Thoracic aorta (tissue), 2 donors: ENCODE measurements around the gene BBOX1. TPM values are rescaled to one million over a fixed set of nuclear protein-coding genes. Genes with fewer than 3 reads are reported as not detected.

Experiments used
- ATAC-seq: fragments of 150-250 bp; one replicate; pipeline ENCODE4 v1.8.0; 2017; ENCODE audit warnings: low read depth; ENCODE audit not compliant: insufficient number of reproducible peaks, low FRiP score
- DNase-seq: peaks from one replicate; pipeline ENCODE4 v3.0.0-alpha.2; 2020; ENCODE audit warnings: low spot score
- H3K27ac ChIP-seq, 2 donors: fragments of 200-600 bp; sonication (generic); 1 replicate in 1 of 2; 2 replicates in 1 of 2; pipeline ENCODE4 v1.5.1; 2016; ENCODE audit warnings: mild to moderate bottlenecking in 2 of 2, moderate library complexity in 2 of 2
- H3K27me3 ChIP-seq: fragments of 200-600 bp; sonication (generic); replicated peaks from 2 replicates; pipeline ENCODE4 v1.6.0; 2016; ENCODE audit warnings: mild to moderate bottlenecking; ENCODE audit not compliant: insufficient read depth
- H3K36me3 ChIP-seq: fragments of 200-600 bp; sonication (generic); one replicate; pipeline ENCODE4 v1.5.1; 2016
- H3K4me1 ChIP-seq, 2 donors: fragments of 200-600 bp; sonication (generic); 1 replicate in 1 of 2; 2 replicates in 1 of 2; pipeline versions ENCODE4 v1.5.1 to v1.6.0; 2016; ENCODE audit warnings: low read depth in 2 of 2, mild to moderate bottlenecking in 1 of 2; ENCODE audit not compliant: control insufficient read depth in 1 of 2
- H3K4me3 ChIP-seq: fragments of 200-600 bp; sonication (generic); 2 replicates; pipeline ENCODE4 v1.5.1; 2016; ENCODE audit warnings: mild to moderate bottlenecking
- H3K9me3 ChIP-seq: fragments of 200-600 bp; sonication (generic); 2 replicates; pipeline ENCODE4 v1.5.1; 2016
- total RNA-seq, 2 donors: library from RNA; depleted of rRNA; stranded (reverse); fragments of >200 nt; gene quantifications; one replicate each; pipeline versions ENCODE4 v1.1.0 to v1.2.3, GENCODE V29; 2016
- TF ChIP-seq, protein P1 (sequence below): fragments of 200-600 bp; sonication (generic); IDR thresholded peaks from one replicate; pipeline ENCODE4 v1.5.1; 2019; ENCODE audit warnings: antibody characterized with exemption

Gene BBOX1
- total RNA-seq, 2 donors from 2014 or later: not detected

DNA sequence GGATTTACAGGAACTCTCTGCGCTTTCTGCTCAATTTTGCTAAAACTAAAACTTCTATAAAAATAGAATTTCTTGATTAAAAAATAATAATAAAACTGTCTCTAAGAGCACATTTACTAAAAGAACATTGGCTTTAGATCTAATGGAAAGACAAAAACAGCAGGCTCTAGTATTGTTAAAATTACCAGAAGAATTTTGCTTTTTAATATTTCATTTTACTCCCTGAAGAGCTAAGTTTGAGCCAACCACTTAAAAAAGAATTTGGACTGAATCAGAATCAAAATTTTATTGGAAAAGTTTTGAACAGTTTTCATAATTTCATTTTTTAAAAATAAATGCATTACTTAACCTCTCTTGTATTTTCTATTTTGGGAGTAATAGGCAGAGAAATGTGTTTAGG, 107.3 kb downstream of the BBOX1 start:
- DNase-seq (no peak), ATAC-seq (no peak)
- TF ChIP-seq, protein P1, sequence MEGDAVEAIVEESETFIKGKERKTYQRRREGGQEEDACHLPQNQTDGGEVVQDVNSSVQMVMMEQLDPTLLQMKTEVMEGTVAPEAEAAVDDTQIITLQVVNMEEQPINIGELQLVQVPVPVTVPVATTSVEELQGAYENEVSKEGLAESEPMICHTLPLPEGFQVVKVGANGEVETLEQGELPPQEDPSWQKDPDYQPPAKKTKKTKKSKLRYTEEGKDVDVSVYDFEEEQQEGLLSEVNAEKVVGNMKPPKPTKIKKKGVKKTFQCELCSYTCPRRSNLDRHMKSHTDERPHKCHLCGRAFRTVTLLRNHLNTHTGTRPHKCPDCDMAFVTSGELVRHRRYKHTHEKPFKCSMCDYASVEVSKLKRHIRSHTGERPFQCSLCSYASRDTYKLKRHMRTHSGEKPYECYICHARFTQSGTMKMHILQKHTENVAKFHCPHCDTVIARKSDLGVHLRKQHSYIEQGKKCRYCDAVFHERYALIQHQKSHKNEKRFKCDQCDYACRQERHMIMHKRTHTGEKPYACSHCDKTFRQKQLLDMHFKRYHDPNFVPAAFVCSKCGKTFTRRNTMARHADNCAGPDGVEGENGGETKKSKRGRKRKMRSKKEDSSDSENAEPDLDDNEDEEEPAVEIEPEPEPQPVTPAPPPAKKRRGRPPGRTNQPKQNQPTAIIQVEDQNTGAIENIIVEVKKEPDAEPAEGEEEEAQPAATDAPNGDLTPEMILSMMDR: no peak
- H3K4me3 ChIP-seq: no peak overlapping the region
- H3K27me3 ChIP-seq: no peaks in the 10 kb centered on the region
- H3K36me3 ChIP-seq: no peaks in the 10 kb centered on the region
- H3K9me3 ChIP-seq: no peaks in the 10 kb centered on the region
- H3K27ac ChIP-seq: no peak overlapping the region
- peaks cover 4 to 9% of the 10 kb centered on the region in 2 donors for H3K4me1 ChIP-seq

DNA sequence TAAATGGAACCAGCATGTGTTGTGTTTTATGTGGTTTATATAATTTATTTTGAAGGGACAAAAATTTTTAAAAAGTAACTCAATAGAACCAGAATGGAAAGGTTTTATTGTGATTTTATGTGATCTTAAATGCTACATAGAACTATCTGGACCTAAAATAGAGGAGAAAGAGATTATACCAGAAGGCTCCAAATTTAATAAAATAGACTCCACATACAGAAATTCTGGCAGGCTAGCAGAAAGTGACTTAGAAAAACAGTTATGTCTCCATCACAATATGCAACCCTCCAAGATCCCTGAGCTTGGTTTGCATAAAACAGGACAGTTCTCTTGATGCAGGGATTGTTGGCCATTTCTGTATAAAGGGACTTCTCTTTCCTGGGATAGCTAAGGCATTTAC, 107.9 kb downstream of the BBOX1 start:
- H3K9me3 ChIP-seq: no peaks in the 10 kb centered on the region
- DNase-seq: no peak
- no peaks in the 10 kb centered on the region for H3K27me3 ChIP-seq
- no peak for ATAC-seq
- TF ChIP-seq, protein P1: no peak
- peaks cover 4 to 9% of the 10 kb centered on the region in 2 donors for H3K4me1 ChIP-seq
- no peaks in the 10 kb centered on the region for H3K36me3 ChIP-seq
- H3K4me3 ChIP-seq: no peak overlapping the region
- no peak overlapping the region for H3K27ac ChIP-seq

DNA sequence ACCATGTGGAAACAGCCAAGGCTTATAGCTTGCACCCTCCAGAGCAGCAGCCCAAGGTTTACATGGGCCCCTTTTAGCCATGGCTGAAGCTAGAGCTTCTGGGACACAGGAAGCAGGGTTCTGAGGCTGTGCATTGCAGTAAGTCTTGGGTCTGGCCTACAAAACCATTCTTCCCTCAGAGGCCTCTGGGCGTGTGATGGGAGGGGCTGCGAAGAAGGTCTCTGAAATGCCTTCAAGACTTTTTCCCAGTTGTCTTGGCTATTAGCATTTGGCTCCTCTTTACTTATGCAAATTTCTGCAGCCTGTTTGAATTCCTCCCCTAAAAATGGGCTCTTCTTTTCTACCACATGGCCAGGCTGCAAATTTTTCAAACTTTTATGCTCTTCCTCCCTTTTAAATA, 109.5 kb downstream of the BBOX1 start:
- ATAC-seq (no peak), DNase-seq (no peak)
- H3K27ac ChIP-seq: no peak overlapping the region
- TF ChIP-seq, protein P1: no peak
- no peaks in the 10 kb centered on the region for H3K9me3 ChIP-seq
- H3K36me3 ChIP-seq: no peaks in the 10 kb centered on the region
- H3K27me3 ChIP-seq: no peaks in the 10 kb centered on the region
- H3K4me3 ChIP-seq: no peak overlapping the region
- peaks cover 4 to 9% of the 10 kb centered on the region in 2 donors for H3K4me1 ChIP-seq

DNA sequence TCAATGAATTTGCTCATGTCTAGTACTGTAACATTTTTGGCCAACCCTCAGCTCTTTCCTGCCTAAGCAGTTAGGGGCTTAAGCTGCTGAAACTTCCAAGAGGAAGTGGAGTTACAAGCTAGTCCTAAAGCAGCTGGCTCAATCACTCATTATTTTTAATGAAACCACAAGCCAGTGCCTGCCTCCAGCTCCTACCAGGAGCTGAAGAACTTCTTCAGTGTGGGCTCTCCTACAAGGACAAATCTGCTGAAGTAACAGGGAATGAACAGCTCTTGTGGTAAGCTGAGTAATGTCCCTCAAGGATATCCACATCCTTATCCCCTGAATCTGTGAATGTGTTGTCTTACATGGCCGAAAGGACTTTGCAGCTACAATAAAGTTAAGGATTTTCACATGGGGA, 112.5 kb downstream of the BBOX1 start:
- Histone ChIP-seq H3K36me3 (no peaks in the 10 kb centered on the region), H3K9me3 (no peaks in the 10 kb centered on the region), H3K4me3 (no peak overlapping the region), H3K27me3 (no peaks in the 10 kb centered on the region), H3K4me1 (peaks cover 4 to 7% of the 10 kb centered on the region in 2 donors), H3K27ac (no peak overlapping the region)
- no peak for ATAC-seq
- TF ChIP-seq, protein P1: no peak
- no peak for DNase-seq

DNA sequence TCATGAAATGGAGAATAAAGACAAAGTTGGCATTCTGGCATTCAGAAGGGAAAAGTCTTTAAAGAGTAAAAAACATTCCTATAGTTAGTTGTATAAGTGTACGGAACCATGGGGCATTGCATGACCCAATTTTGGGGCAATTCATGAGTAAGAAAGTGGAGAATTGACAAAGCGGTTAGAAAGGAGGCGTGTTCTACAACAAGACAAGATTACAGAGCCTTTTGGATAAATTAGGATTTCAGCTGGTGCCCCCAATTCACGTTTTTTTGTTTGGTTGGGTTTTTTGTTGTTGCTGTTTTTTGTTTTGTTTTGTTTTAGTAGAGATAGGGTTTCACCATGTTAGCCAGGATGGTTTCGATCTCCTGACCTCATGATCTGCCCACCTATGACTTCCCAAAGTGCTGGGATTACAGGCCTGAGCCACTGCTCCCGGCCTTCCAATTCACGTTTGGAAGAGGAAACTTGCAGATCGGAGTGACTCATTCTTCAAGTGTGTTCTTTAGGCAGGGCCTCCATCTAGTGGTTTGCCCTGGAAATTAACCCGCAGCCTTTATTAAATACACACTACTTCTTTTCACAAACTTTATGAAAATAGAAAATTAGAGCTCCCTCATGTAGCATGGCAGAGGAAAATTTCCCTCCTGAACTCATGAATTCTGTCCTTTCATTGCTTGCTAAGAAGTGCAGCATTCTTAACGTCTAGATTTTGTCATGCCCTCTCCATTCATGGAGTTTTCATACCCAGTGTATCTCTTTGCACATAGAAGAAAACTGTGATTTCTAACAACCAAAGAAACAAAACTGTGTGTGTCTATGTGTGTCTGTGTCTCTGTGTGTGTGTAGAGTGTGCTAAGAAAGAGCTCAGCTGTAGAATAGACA, 118.1 kb downstream of the BBOX1 start:
- H3K27ac ChIP-seq: peak overlapping the region; percentile 6 to 22
- H3K9me3 ChIP-seq: no peaks in the 10 kb centered on the region
- TF ChIP-seq, protein P1: peak; percentile 87
- H3K36me3 ChIP-seq: no peaks in the 10 kb centered on the region
- H3K4me3 ChIP-seq: no peak overlapping the region
- no peaks in the 10 kb centered on the region for H3K27me3 ChIP-seq
- peak; percentile 94 for ATAC-seq
- peak; percentile 23 for DNase-seq
- H3K4me1 ChIP-seq: peaks cover 0 to 10% of the 10 kb centered on the region in 2 donors
